ENCODE measurements around the gene FNDC10.

Gene FNDC10

GRCh38 chr1:1616045-1616790 lies 16.3 kb upstream of the FNDC10 start:
- DNase-seq (ENCODE audit: low read depth in 1 of 2, low spot score in 1 of 2): no peak

- peak; percentile 95 to 98 for DNase-seq (ENCODE audit: low read depth in 1 of 2, low spot score in 1 of 2)
These were observed 15.5 kb upstream of the FNDC10 start, which contains the start of gene MIB2 for GRCh38 chr1:1615256-1616044. Gene MIB2, plus strand, starts transcription at chr1:1615500. Its CDS starts 7,953 bp downstream, at chr1:1623453.

GRCh38 chr1:1614954-1615255 lies 15.0 kb upstream of the FNDC10 start:
- DNase-seq (ENCODE audit: low read depth in 1 of 2, low spot score in 1 of 2): no peak

GRCh38 chr1:1614204-1614953 lies 14.4 kb upstream of the FNDC10 start:
- peak; percentile 28 to 36 for DNase-seq (ENCODE audit: low read depth in 1 of 2, low spot score in 1 of 2)

GRCh38 chr1:1613509-1614082 lies 13.7 kb upstream of the FNDC10 start:
- no peak for DNase-seq (ENCODE audit: low read depth in 1 of 2, low spot score in 1 of 2)

GRCh38 chr1:1612104-1612400 lies 12.1 kb upstream of the FNDC10 start:
- DNase-seq (ENCODE audit: low read depth in 1 of 2, low spot score in 1 of 2): no peak

- no peak for DNase-seq (ENCODE audit: low read depth in 1 of 2, low spot score in 1 of 2)
These were observed 10.9 kb upstream of the FNDC10 start for GRCh38 chr1:1610796-1611195.

- no peak for DNase-seq (ENCODE audit: low read depth in 1 of 2, low spot score in 1 of 2)
These were observed 10.0 kb upstream of the FNDC10 start for GRCh38 chr1:1609822-1610485.

- DNase-seq (ENCODE audit: low read depth in 1 of 2, low spot score in 1 of 2): no peak
These were observed 6.3 kb upstream of the FNDC10 start for GRCh38 chr1:1606232-1606631.

GRCh38 chr1:1605724-1606123 lies 5.8 kb upstream of the FNDC10 start:
- DNase-seq (ENCODE audit: low read depth in 1 of 2, low spot score in 1 of 2): no peak

GRCh38 chr1:1605034-1605591 lies 5.2 kb upstream of the FNDC10 start:
- DNase-seq (ENCODE audit: low read depth in 1 of 2, low spot score in 1 of 2): no peak

- no peak for DNase-seq (ENCODE audit: low read depth in 1 of 2, low spot score in 1 of 2)
These were observed 4.6 kb upstream of the FNDC10 start for GRCh38 chr1:1604374-1605033.

GRCh38 chr1:1603671-1604373 lies 3.9 kb upstream of the FNDC10 start:
- DNase-seq (ENCODE audit: low read depth in 1 of 2, low spot score in 1 of 2): no peak

GRCh38 chr1:1602968-1603506 lies 3.1 kb upstream of the FNDC10 start:
- DNase-seq (ENCODE audit: low read depth in 1 of 2, low spot score in 1 of 2): no peak

- no peak for DNase-seq (ENCODE audit: low read depth in 1 of 2, low spot score in 1 of 2)
These were observed 2.5 kb upstream of the FNDC10 start for GRCh38 chr1:1602304-1602967.

GRCh38 chr1:1601564-1602303 lies 1.8 kb upstream of the FNDC10 start:
- no peak for DNase-seq (ENCODE audit: low read depth in 1 of 2, low spot score in 1 of 2)

- DNase-seq (ENCODE audit: low read depth in 1 of 2, low spot score in 1 of 2): no peak
These were observed 1.1 kb upstream of the FNDC10 start for GRCh38 chr1:1600861-1601563.
